Ovary (tissue), 3 donors: ENCODE measurements around the gene GRAP2.

Experiments used
- CTCF ChIP-seq, 3 donors: fragments of 450-650 bp in 2 of 3; fragments of 200-600 bp in 1 of 3; IDR thresholded peaks; one replicate each; pipeline versions ENCODE4 v1.5.1 to v1.8.0; 2016 to 2022; ENCODE audit warnings: antibody characterized with exemption in 3 of 3, mild to moderate bottlenecking in 1 of 3
- POLR2A ChIP-seq: fragments of 450-650 bp; IDR thresholded peaks from one replicate; pipeline ENCODE4 v1.6.1; 2017; ENCODE audit warnings: antibody characterized with exemption, mild to moderate bottlenecking, moderate library complexity
- donor health status: DM: no; HTN: no; CAD: no.

GRCh38 chr22:39856588-39856987 is 44.3 kb upstream of the GRAP2 start:
- TF ChIP-seq CTCF (IDR thresholded peaks at IDR 0.05) (no peak), POLR2A (no peak)
